PC-9 (cell line): ENCODE measurements around the gene APEH. TPM values are rescaled to one million over a fixed set of nuclear protein-coding genes. Genes with fewer than 3 reads are reported as not detected.
A peak's percentile ranks its signal among the peaks of the same experiment; 100 is the strongest.
"Not testable (repeated sequence)": the region's sequence is repeated elsewhere in the genome, so short reads cannot be mapped to it uniquely, and the experiment has no call there.

Experiments
- BruUV-seq: library from RNA; stranded (reverse); fragments of 400-500 nt; replicated peaks from 2 replicates; lab custom pipeline; 2021; lab: Mats Ljungman, UMichigan
- CTCF ChIA-PET: fragments of 300-600 bp; sonication (Branson Sonifier 250); formaldehyde crosslinking; loops from one replicate; lab custom pipeline; 2022; ENCODE audit warnings: antibody characterized with exemption; lab: Charles Lee
- POLR2A ChIA-PET: fragments of 300-600 bp; sonication (Branson Sonifier 250); formaldehyde crosslinking; loops from one replicate; lab custom pipeline; 2022; ENCODE audit warnings: antibody characterized with exemption; ENCODE audit not compliant: unreplicated experiment; lab: Charles Lee
- DNase-seq, 2 experiments: peaks; one replicate each; pipeline versions ENCODE4 v3.0.0 to v3.0.0-alpha.2; 2015 to 2022; ENCODE audit warnings: mixed read lengths in 1 of 2
- H2AFZ ChIP-seq: fragments of 200-600 bp; sonication (generic); 2 replicates; pipeline ENCODE4 v1.8.1; 2017; ENCODE audit warnings: antibody characterized with exemption
- H3F3A ChIP-seq: fragments of 200-600 bp; sonication (generic); 2 replicates; pipeline ENCODE4 v1.8.1; 2017; ENCODE audit warnings: antibody characterized with exemption, mild to moderate bottlenecking, low read depth; ENCODE audit not compliant: insufficient read depth
- H3K27ac ChIP-seq: fragments of 200-600 bp; sonication (generic); 2 replicates; pipeline ENCODE4 v1.6.1; 2016; ENCODE audit warnings: mixed run types
- H3K27me3 ChIP-seq: fragments of 200-600 bp; sonication (generic); 2 replicates; pipeline ENCODE4 v1.6.1; 2016; ENCODE audit warnings: low read depth, mixed run types; ENCODE audit not compliant: insufficient read depth
- H3K36me3 ChIP-seq: fragments of 200-600 bp; sonication (generic); 2 replicates; pipeline ENCODE4 v1.6.1; 2016; ENCODE audit warnings: low read depth, mixed run types
- H3K4me1 ChIP-seq: fragments of 200-600 bp; sonication (generic); replicated peaks from 2 replicates; pipeline ENCODE4 v1.6.1; 2016; ENCODE audit warnings: mixed run types; ENCODE audit not compliant: insufficient read depth
- H3K4me2 ChIP-seq: fragments of 200-600 bp; sonication (generic); 2 replicates; pipeline ENCODE4 v1.6.1; 2017; ENCODE audit warnings: mixed run types
- H3K4me3 ChIP-seq: fragments of 200-600 bp; sonication (generic); 2 replicates; pipeline ENCODE4 v1.6.1; 2016; ENCODE audit warnings: mixed run types
- H3K79me2 ChIP-seq: fragments of 200-600 bp; sonication (generic); 2 replicates; pipeline ENCODE4 v1.6.1; 2017; ENCODE audit warnings: low read depth, mixed run types
- H3K9me2 ChIP-seq: fragments of 200-600 bp; sonication (generic); 2 replicates; pipeline ENCODE4 v1.8.1; 2017; ENCODE audit warnings: mild to moderate bottlenecking; ENCODE audit not compliant: insufficient read depth
- H3K9me3 ChIP-seq: fragments of 200-600 bp; sonication (generic); 2 replicates; pipeline ENCODE4 v1.8.1; 2016; ENCODE audit warnings: low read depth; ENCODE audit not compliant: insufficient read depth
- H4K20me1 ChIP-seq: fragments of 200-600 bp; sonication (generic); 2 replicates; pipeline ENCODE4 v1.8.1; 2017; ENCODE audit not compliant: insufficient read depth
- EZH2 ChIP-seq: fragments of 200-600 bp; sonication (generic); IDR thresholded peaks from 2 replicates; pipeline ENCODE4 v1.8.0; 2017; ENCODE audit warnings: antibody characterized with exemption, low read depth
- intact Hi-C: fragments of 100-400 bp; cut with micrococcal nuclease; formaldehyde crosslinking; loops from one replicate; pipeline ENCODE4 v1.10.0; 2022; ENCODE audit not compliant: unreplicated experiment
- total RNA-seq: library from RNA; stranded (reverse); gene quantifications from 2 replicates; pipeline ENCODE4 v1.2.3, GENCODE V29; 2021
- TF ChIP-seq, protein P1 (sequence below): fragments of 200-600 bp; sonication (generic); conservative IDR thresholded peaks from 2 replicates; pipeline ENCODE4 v1.6.1; 2017; ENCODE audit warnings: mixed run types, antibody characterized with exemption, mild to moderate bottlenecking, moderate library complexity

The APEH gene
- total RNA-seq, 1 experiment from 2014 or later: 131 TPM

DNA sequence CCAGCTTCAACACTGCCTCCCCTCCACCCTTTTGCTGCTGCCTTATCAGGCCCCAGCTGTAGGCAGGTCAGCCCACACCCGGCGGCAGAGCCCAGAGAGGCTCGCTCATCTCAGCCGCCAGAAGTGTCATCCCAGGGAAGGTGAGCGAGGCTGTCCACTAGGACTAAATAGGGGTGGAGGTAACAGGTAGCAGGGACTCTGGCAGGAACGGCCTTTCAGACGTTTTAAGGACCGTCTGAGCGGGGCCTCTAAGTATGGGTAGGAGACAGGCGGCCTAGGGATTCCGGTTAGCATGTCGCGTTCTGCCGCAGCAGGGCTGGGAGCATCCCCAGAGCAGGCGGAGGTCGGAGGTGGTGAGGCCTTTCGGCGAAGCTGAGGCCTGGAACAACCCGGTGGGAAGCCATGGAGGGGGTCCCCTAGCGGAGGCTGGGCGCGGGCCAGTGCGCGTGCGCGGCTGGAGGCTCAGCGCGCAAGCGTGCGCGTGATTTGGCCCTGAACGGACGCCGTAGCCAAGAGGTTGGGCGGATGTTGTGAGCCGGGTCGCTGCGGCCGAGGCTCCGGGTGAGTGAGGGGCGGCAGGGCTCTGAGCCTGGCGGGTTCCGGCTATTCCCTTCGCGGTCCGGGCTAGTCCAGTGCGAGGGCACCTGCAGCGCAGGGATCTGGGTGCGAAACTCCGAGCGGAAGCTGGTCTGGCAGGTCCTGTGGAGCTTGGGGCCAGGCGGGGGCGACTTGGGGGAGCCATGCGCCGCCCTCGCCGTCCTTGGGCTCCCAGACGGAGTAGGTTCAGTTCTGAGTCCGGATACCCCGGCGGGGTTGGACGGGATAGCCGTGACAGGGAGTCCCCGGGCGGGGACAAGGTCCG lies 15.1 kb downstream of the APEH start, which contains the start of the genes MST1 and RNF123:
Gene MST1, minus strand, starts transcription at position 429 of the 862 bp plus-strand sequence. CDS start 783 bp downstream, outside the sequence.
Gene RNF123, plus strand, starts transcription at position 512 of the 862 bp plus-strand sequence. CDS start 1,609 bp downstream, outside the sequence.
- Histone ChIP-seq H3K27me3 (no peaks in the 10 kb centered on the region), H3K9me3 (no peaks in the 10 kb centered on the region), H3K9me2 (no peaks in the 10 kb centered on the region), H3K4me2 (peak within 1 kb of the TSS; percentile 74), H3K4me3 (peak within 1 kb of the TSS; percentile 95), H2AFZ (peak within 1 kb of the TSS; percentile 78), H3K36me3 (no peaks in the 10 kb centered on the region; the same call in 1 of the 2 replicates), H3F3A (no peaks in the 10 kb centered on the region), H4K20me1 (no peaks in the 10 kb centered on the region), H3K79me2 (peaks cover 9% of the 10 kb centered on the region; the same call in 1 of the 2 replicates), H3K27ac (peak within 1 kb of the TSS; percentile 21; the same call in 1 of the 2 replicates), H3K4me1 (no peaks in the 10 kb centered on the region)
- BruUV-seq: TSS peak; percentile 82
- TF ChIP-seq EZH2: no peak
- TF ChIP-seq, protein P1, sequence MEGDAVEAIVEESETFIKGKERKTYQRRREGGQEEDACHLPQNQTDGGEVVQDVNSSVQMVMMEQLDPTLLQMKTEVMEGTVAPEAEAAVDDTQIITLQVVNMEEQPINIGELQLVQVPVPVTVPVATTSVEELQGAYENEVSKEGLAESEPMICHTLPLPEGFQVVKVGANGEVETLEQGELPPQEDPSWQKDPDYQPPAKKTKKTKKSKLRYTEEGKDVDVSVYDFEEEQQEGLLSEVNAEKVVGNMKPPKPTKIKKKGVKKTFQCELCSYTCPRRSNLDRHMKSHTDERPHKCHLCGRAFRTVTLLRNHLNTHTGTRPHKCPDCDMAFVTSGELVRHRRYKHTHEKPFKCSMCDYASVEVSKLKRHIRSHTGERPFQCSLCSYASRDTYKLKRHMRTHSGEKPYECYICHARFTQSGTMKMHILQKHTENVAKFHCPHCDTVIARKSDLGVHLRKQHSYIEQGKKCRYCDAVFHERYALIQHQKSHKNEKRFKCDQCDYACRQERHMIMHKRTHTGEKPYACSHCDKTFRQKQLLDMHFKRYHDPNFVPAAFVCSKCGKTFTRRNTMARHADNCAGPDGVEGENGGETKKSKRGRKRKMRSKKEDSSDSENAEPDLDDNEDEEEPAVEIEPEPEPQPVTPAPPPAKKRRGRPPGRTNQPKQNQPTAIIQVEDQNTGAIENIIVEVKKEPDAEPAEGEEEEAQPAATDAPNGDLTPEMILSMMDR: no peak; the same call in 1 of the 2 replicates
- peak; percentile 61 to 88 for DNase-seq
- CTCF ChIA-PET: no interaction called here
- POLR2A ChIA-PET: no interaction called here
- intact Hi-C loops: no loop called here

DNA sequence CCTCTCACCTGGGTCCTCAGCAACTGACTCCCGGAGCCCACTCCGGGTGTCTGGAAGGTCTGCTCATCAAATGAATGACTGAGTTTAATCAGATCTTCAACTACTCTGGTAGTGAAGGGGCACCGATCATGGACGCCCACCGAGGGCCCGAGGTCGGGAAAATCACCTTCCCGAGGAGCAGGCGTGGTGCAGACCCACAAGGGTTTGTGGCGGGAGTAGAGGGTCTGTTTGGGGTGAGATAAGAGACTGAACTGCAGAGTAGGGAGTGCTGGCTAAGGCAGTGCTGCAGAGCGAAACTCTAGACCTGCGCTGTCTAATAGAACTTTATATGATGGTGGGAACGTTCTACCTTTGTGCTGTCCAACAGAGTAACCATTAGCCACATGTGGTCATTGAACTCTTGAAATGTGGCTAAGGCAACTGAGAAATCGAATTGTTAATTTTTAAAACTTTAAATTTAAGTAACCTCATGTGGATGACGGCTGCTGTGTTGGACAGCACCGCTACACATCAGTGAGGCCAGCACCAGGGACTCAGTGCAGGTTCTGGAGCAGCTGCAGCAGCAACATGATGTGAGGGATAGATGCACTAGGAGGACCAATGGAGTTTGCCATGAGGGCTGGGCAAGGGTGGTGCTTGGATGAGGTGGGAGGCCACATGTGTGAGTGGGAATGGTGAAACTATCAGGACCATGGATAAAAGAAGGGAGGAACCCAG lies 15.9 kb downstream of the APEH start:
- Histone ChIP-seq H2AFZ (peak overlapping the region; percentile 78), H3K4me3 (peak overlapping the region; percentile 95), H3K4me2 (peak overlapping the region; percentile 74)
- H3K36me3 ChIP-seq, H3K27me3 ChIP-seq, H3K27ac ChIP-seq, H3K9me2 ChIP-seq, H3F3A ChIP-seq, DNase-seq, POLR2A ChIA-PET, H4K20me1 ChIP-seq, intact Hi-C loops, BruUV-seq, H3K4me1 ChIP-seq, H3K79me2 ChIP-seq, CTCF ChIA-PET, H3K9me3 ChIP-seq: not testable (repeated sequence)

DNA sequence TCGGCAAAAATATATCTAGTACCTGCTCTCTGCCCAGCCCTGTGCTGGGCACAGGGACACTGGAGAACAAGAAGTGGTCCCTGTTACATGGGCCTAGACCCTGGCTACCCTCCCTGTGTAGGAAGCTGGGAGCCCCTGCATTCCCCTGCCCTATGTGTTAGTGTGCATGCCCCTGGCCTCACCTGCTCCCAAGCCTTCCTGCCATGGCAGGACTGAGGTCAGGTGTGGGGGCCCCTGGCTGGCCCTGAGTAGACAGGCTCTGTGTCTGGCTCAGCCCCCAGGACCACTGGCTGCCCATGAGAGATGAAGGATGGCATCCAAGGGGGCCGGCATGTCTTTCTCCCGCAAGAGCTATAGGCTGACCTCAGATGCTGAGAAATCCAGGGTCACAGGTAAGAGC lies 16.7 kb downstream of the APEH start:
- H3K4me1 ChIP-seq, H3K9me3 ChIP-seq, CTCF ChIA-PET, BruUV-seq, H3K9me2 ChIP-seq, H2AFZ ChIP-seq, H3F3A ChIP-seq, intact Hi-C loops, H3K79me2 ChIP-seq, H4K20me1 ChIP-seq, H3K36me3 ChIP-seq, DNase-seq, H3K27me3 ChIP-seq, H3K27ac ChIP-seq, POLR2A ChIA-PET: not testable (repeated sequence)
- Histone ChIP-seq H3K4me3 (peak overlapping the region; percentile 95; the same call in 1 of the 2 replicates), H3K4me2 (peak overlapping the region; percentile 74)

DNA sequence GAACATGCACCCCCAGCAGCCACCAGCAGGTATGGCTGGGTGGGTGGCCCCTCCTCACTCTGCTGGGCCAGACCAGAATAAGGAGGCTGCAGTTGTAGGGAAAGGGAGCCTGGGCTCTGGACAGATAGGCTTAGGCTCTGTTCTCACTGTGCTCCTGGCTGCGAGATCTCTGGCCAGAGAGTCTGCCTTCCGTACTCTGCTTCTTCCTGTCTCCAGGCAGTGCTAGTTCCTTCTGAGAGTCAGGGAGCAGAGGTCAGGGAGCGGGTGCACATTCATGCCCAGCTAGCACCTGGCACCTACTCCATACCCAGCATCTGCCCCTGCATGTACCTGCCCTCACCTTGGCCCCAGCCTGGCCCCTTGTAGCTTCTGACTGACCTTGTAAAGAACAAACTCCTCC lies 17.3 kb downstream of the APEH start:
- H3K4me3 ChIP-seq, H3K27ac ChIP-seq, H3K9me3 ChIP-seq, POLR2A ChIA-PET, intact Hi-C loops, H2AFZ ChIP-seq, H3K36me3 ChIP-seq, H3K79me2 ChIP-seq, CTCF ChIA-PET, BruUV-seq, H4K20me1 ChIP-seq, H3K4me2 ChIP-seq, H3K9me2 ChIP-seq, H3K4me1 ChIP-seq, DNase-seq, H3F3A ChIP-seq, H3K27me3 ChIP-seq: not testable (repeated sequence)

DNA sequence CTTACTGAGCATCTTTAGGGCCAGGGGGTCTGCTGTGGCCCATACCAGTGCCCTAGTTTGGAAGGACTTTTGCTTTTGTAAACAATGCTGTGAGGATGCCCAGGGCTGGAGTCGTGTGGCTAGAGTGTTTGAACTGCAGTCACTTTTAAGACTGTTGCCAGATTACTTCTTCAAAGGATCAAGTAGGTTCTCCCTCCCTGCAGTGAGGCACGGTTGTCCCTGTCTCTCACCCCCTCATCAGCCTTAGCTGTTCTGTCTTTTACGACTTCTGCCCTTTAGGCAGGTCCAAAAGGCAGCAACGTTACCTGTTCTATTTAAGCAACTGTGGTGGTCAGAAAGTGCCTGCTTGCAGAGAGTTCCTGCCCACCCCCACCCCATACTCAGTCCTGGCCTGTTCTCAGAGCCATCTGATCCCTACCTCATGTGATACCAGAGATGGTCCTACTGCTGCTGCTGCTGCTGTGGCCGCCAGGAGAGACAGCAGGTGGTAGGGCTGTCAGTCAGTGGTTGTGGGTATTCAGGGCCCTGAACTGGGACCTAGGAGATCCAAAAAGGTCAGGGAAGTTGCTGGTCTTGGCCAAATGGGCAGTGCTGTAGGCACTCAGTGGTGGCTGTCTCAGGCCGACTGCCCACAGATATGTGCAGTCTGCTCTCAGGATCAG lies 20.4 kb downstream of the APEH start:
- CTCF ChIA-PET, H3K9me3 ChIP-seq, H3K9me2 ChIP-seq, H2AFZ ChIP-seq, intact Hi-C loops, DNase-seq, H3K4me3 ChIP-seq, H3K27ac ChIP-seq, H4K20me1 ChIP-seq, BruUV-seq, POLR2A ChIA-PET, H3K36me3 ChIP-seq, H3K4me1 ChIP-seq, H3K4me2 ChIP-seq, H3K79me2 ChIP-seq, H3K27me3 ChIP-seq, H3F3A ChIP-seq: not testable (repeated sequence)
